T-helper 2 cell treated with Interferon-gamma antibody and Interleukin-4, amounts not matched to agents 5 μg/mL and 100 μg/mL, for 36 hours (primary cell): Measurements from ENCODE around the gene SLC9A3.
"Not testable (repeated sequence)": the region's sequence is repeated elsewhere in the genome, so short reads cannot be mapped to it uniquely, and the experiment has no call there.

Experiments
- DNase-seq: peaks from one replicate; pipeline ENCODE4 v3.0.0; 2021; ENCODE audit warnings: low spot score
- H3K27ac Mint-ChIP-seq: one replicate; pipeline ENCODE4 v1.8.0; 2021; ENCODE audit warnings: mild to moderate bottlenecking, mixed read lengths
- H3K27me3 Mint-ChIP-seq: one replicate; pipeline ENCODE4 v1.8.0; 2021; ENCODE audit warnings: low read depth, mixed read lengths
- H3K36me3 Mint-ChIP-seq: one replicate; pipeline ENCODE4 v1.8.0; 2021; ENCODE audit warnings: low read depth, mixed read lengths
- H3K4me1 Mint-ChIP-seq: one replicate; pipeline ENCODE4 v1.8.0; 2021; ENCODE audit warnings: low read depth, mixed read lengths
- H3K4me3 Mint-ChIP-seq: one replicate; pipeline ENCODE4 v1.8.0; 2022; ENCODE audit warnings: mild to moderate bottlenecking, moderate library complexity, mixed read lengths
- H3K9me3 Mint-ChIP-seq: one replicate; pipeline ENCODE4 v1.8.0; 2021; ENCODE audit warnings: mixed read lengths

SLC9A3 gene

GRCh38 chr5:493758-494157, 30.5 kb downstream of the SLC9A3 start:
- no peak overlapping the region for H3K27ac Mint-ChIP-seq
- H3K4me1 Mint-ChIP-seq, result no peaks in the 10 kb centered on the region
- H3K36me3 Mint-ChIP-seq, result no peaks in the 10 kb centered on the region
- no peaks in the 10 kb centered on the region for H3K27me3 Mint-ChIP-seq
- no peaks in the 10 kb centered on the region for H3K9me3 Mint-ChIP-seq
- DNase-seq, result no peak
- H3K4me3 Mint-ChIP-seq, result no peak overlapping the region

- H3K4me3 Mint-ChIP-seq, result no peak overlapping the region
- no peaks in the 10 kb centered on the region for H3K4me1 Mint-ChIP-seq
- no peak for DNase-seq
- no peaks in the 10 kb centered on the region for H3K9me3 Mint-ChIP-seq
- no peaks in the 10 kb centered on the region for H3K36me3 Mint-ChIP-seq
- no peak overlapping the region for H3K27ac Mint-ChIP-seq
- H3K27me3 Mint-ChIP-seq, result no peaks in the 10 kb centered on the region
Measured at GRCh38 chr5:493119-493701, 31.0 kb downstream of the SLC9A3 start.

- H3K9me3 Mint-ChIP-seq, result no peaks in the 10 kb centered on the region
- no peak for DNase-seq
- H3K36me3 Mint-ChIP-seq, result no peaks in the 10 kb centered on the region
- H3K4me1 Mint-ChIP-seq, result no peaks in the 10 kb centered on the region
- no peak overlapping the region for H3K4me3 Mint-ChIP-seq
- H3K27me3 Mint-ChIP-seq, result no peaks in the 10 kb centered on the region
- H3K27ac Mint-ChIP-seq, result no peak overlapping the region
Measured at GRCh38 chr5:492314-492893, 31.8 kb downstream of the SLC9A3 start.

- H3K36me3 Mint-ChIP-seq, result no peaks in the 10 kb centered on the region
- no peaks in the 10 kb centered on the region for H3K9me3 Mint-ChIP-seq
- no peaks in the 10 kb centered on the region for H3K27me3 Mint-ChIP-seq
- no peak for DNase-seq
- no peaks in the 10 kb centered on the region for H3K4me1 Mint-ChIP-seq
- H3K4me3 Mint-ChIP-seq, result no peak overlapping the region
- no peak overlapping the region for H3K27ac Mint-ChIP-seq
Measured at GRCh38 chr5:491856-492155, 32.4 kb downstream of the SLC9A3 start.

GRCh38 chr5:491119-491855, 33.0 kb downstream of the SLC9A3 start:
- Mint-ChIP-seq H3K36me3 (no peaks in the 10 kb centered on the region), H3K27ac (no peak overlapping the region), H3K27me3 (no peaks in the 10 kb centered on the region), H3K9me3 (no peaks in the 10 kb centered on the region), H3K4me1 (no peaks in the 10 kb centered on the region), H3K4me3 (no peak overlapping the region)
- no peak for DNase-seq

- H3K4me1 Mint-ChIP-seq, result no peaks in the 10 kb centered on the region
Measured at GRCh38 chr5:490116-491106, 33.8 kb downstream of the SLC9A3 start.

GRCh38 chr5:489689-490080, 34.6 kb downstream of the SLC9A3 start:
- no peak overlapping the region for H3K27ac Mint-ChIP-seq
- no peak overlapping the region for H3K4me3 Mint-ChIP-seq
- no peaks in the 10 kb centered on the region for H3K9me3 Mint-ChIP-seq
- H3K27me3 Mint-ChIP-seq, result peaks cover 4% of the 10 kb centered on the region
- no peaks in the 10 kb centered on the region for H3K4me1 Mint-ChIP-seq
- no peaks in the 10 kb centered on the region for H3K36me3 Mint-ChIP-seq
- no peak for DNase-seq

More at GRCh38 chr5:490116-491106, 33.8 kb downstream of the SLC9A3 start:
- H3K27me3 Mint-ChIP-seq, result no peaks in the 10 kb centered on the region
- H3K9me3 Mint-ChIP-seq, result no peaks in the 10 kb centered on the region
- H3K27ac Mint-ChIP-seq, result no peak overlapping the region
- no peaks in the 10 kb centered on the region for H3K36me3 Mint-ChIP-seq
- H3K4me3 Mint-ChIP-seq, result no peak overlapping the region
- no peak for DNase-seq

GRCh38 chr5:488744-489688, 35.2 kb downstream of the SLC9A3 start:
- Mint-ChIP-seq H3K27me3 (peaks cover 4% of the 10 kb centered on the region), H3K27ac (no peak overlapping the region), H3K9me3 (no peaks in the 10 kb centered on the region), H3K36me3 (no peaks in the 10 kb centered on the region), H3K4me1 (no peaks in the 10 kb centered on the region), H3K4me3 (no peak overlapping the region)
- DNase-seq, result no peak

- no peaks in the 10 kb centered on the region for H3K36me3 Mint-ChIP-seq
- H3K27ac Mint-ChIP-seq, result no peak overlapping the region
- no peak overlapping the region for H3K4me3 Mint-ChIP-seq
- no peaks in the 10 kb centered on the region for H3K9me3 Mint-ChIP-seq
- no peaks in the 10 kb centered on the region for H3K4me1 Mint-ChIP-seq
- DNase-seq, result no peak
- H3K27me3 Mint-ChIP-seq, result peaks cover 4% of the 10 kb centered on the region
Measured at GRCh38 chr5:488241-488640, 36.0 kb downstream of the SLC9A3 start.

- not testable (repeated sequence) for H3K27me3 Mint-ChIP-seq, H3K27ac Mint-ChIP-seq, DNase-seq, H3K4me1 Mint-ChIP-seq, H3K4me3 Mint-ChIP-seq, H3K36me3 Mint-ChIP-seq, H3K9me3 Mint-ChIP-seq
Measured at GRCh38 chr5:486597-486996, 37.7 kb downstream of the SLC9A3 start.

- H3K27ac Mint-ChIP-seq, result no peak overlapping the region
- no peaks in the 10 kb centered on the region for H3K4me1 Mint-ChIP-seq
- H3K9me3 Mint-ChIP-seq, result no peaks in the 10 kb centered on the region
- H3K4me3 Mint-ChIP-seq, result no peak overlapping the region
- no peaks in the 10 kb centered on the region for H3K36me3 Mint-ChIP-seq
- no peak for DNase-seq
- peaks cover 4% of the 10 kb centered on the region for H3K27me3 Mint-ChIP-seq
Measured at GRCh38 chr5:485946-486491, 38.2 kb downstream of the SLC9A3 start.

GRCh38 chr5:485113-485945, 38.9 kb downstream of the SLC9A3 start:
- H3K27ac Mint-ChIP-seq, result no peak overlapping the region
- H3K27me3 Mint-ChIP-seq, result peaks cover 4% of the 10 kb centered on the region
- H3K4me3 Mint-ChIP-seq, result no peak overlapping the region
- H3K4me1 Mint-ChIP-seq, result no peaks in the 10 kb centered on the region
- no peak for DNase-seq
- no peaks in the 10 kb centered on the region for H3K36me3 Mint-ChIP-seq
- H3K9me3 Mint-ChIP-seq, result no peaks in the 10 kb centered on the region
